GM06990 (cell line): ENCODE results near the gene HPCAL1.

ENCODE experiments used
- DNase-seq: peaks from one replicate; pipeline ENCODE4 v3.0.0-alpha.2; 2011; ENCODE audit not compliant: insufficient read length; ENCODE audit errors: extremely low read depth
- H3K27me3 ChIP-seq: replicated peaks from 2 replicates; pipeline ENCODE4 v1.6.0; 2011; ENCODE audit warnings: low read length; ENCODE audit not compliant: control insufficient read depth, insufficient read depth
- H3K36me3 ChIP-seq: 2 replicates; pipeline ENCODE4 v1.5.1; 2011; ENCODE audit warnings: low read length; ENCODE audit not compliant: control insufficient read depth, insufficient read depth
- H3K4me3 ChIP-seq: replicated peaks from 2 replicates; pipeline ENCODE4 v1.5.1; 2011; ENCODE audit warnings: low read depth, mild to moderate bottlenecking, control low read depth, low read length
- TF ChIP-seq, protein P1 (sequence below): IDR thresholded peaks from 2 replicates; pipeline ENCODE4 v1.5.1; 2011; ENCODE audit warnings: low read length, control low read depth, mild to moderate bottlenecking, inconsistent platforms; ENCODE audit not compliant: insufficient read depth, poor library complexity, severe bottlenecking

The HPCAL1 gene

DNA sequence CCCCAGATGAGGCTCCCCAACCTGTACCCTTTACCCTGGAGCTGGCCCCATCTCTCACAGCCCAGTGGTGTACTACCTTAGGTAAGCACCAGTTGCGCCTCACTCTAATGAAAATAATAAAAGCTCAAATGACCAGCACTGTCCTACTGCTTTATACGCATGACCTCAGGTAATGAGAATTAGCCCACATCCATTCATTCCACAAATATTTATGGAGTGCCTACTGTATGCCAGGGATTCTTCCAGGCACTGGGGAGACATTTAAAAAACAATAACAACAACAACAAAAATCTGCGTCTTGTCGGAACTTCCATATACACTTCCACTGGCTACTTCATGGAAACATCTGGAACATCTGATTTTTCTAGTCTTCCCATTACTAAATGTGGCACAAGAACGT is 20.8 kb downstream of the HPCAL1 start:
- Histone ChIP-seq H3K27me3 (no peaks in the 10 kb centered on the region), H3K36me3 (no peaks in the 10 kb centered on the region), H3K4me3 (no peak overlapping the region)
- DNase-seq = no peak
- TF ChIP-seq, protein P1, sequence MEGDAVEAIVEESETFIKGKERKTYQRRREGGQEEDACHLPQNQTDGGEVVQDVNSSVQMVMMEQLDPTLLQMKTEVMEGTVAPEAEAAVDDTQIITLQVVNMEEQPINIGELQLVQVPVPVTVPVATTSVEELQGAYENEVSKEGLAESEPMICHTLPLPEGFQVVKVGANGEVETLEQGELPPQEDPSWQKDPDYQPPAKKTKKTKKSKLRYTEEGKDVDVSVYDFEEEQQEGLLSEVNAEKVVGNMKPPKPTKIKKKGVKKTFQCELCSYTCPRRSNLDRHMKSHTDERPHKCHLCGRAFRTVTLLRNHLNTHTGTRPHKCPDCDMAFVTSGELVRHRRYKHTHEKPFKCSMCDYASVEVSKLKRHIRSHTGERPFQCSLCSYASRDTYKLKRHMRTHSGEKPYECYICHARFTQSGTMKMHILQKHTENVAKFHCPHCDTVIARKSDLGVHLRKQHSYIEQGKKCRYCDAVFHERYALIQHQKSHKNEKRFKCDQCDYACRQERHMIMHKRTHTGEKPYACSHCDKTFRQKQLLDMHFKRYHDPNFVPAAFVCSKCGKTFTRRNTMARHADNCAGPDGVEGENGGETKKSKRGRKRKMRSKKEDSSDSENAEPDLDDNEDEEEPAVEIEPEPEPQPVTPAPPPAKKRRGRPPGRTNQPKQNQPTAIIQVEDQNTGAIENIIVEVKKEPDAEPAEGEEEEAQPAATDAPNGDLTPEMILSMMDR = no peak

DNA sequence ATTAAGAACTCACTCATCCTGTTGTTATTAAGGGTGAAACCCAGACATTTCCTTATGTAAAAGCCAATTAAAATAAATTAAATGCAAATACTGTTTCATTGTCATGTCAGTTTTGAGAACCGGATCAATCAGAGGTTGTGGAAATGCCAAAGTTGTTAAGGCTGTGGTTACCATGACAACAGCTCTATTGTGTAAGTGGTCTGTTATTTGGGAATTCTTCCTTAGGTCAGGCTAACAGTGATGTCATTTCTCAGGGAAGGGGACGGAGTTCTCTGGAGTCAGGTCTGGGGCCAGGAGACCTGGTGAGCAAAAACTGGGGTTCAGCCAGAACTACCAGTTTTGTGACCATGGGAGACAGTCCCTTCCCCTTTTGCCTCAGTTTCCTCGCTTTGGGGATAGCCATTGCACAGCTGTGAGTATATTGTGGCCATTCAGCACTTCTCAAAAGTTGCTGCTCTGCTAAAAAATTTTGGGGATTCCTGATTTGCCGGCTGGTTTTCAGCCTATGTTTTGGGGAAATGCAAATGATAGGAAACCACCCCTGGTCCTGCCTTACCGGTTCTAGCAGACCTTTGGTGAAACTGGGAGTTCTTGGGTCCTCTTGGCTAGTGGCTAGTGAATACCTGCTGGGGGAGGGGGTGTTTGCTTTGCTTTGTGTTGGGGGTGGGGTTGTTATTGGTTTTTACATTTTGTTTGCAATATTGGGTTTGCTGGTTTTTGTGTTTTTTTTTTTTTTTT is 21.6 kb downstream of the HPCAL1 start:
- no peaks in the 10 kb centered on the region for H3K36me3 ChIP-seq
- H3K4me3 ChIP-seq = no peak overlapping the region
- H3K27me3 ChIP-seq = no peaks in the 10 kb centered on the region
- no peak for DNase-seq
- TF ChIP-seq, protein P1 = no peak

DNA sequence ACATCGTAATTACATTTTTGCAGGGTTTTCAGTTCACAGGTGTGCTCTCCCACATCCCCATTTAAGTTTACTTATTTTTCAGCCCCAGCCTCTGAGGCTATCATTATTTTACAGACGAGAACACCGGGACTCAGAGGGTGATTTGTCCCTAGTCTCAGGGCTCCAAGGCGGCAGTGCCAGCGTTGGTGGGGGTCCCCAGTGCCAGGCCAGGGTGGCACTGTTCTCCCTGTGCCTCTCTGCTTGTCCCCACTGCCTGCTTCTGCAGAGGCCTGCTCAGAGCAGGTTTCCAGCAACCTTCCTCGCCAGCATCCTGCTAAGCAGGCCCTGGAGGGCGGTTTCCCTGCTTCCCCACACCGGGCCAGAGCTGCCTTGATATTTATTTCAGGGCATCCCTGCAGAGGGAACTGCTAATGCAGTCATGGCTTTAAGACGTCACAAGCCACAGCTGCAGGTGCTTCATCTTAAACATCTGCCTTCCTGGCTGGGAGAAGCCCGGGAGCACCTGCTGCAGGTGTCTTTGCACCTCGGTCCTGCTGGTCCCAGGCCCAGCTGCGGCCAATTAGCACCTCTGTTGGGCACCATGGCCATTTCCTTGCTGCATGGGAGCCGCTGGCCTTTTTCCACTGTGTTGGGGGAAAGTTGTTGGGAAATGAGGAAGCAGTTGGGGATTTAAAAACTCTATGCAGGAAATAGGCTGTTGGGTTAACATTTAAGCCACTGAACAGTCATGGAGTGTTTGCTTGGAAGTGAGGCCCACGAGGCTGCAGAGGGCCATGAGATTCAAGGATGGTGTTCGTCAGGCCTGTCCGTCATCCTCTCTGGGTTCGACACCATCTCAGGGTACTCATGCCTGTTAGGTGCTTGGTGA is 22.8 kb downstream of the HPCAL1 start:
- H3K4me3 ChIP-seq = no peak overlapping the region
- TF ChIP-seq, protein P1 = no peak
- H3K27me3 ChIP-seq = no peaks in the 10 kb centered on the region
- no peaks in the 10 kb centered on the region for H3K36me3 ChIP-seq
- no peak for DNase-seq

DNA sequence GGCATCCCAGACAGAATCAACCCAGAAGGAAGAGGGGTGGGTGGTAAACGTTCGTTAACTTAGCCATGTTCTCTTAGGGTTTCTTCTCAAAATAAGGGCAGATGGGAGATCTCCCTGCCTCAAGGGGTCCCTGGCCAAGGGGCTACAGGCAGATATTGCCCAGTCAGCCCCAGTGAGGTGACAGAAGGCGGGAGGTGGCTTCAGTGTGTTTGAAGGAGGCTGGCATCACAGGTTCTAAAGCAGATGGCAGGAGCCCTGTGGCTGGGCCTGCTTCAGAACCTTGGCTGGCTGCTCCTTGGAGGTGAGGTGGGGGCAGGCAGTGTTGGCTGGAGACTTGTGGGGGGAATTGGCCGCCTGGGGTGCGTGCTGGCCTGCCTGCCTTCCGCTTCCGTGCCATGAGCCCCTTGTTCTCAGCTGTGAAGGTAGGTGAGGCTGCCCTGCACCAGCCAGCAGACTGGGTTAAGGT is 23.5 kb downstream of the HPCAL1 start:
- TF ChIP-seq, protein P1 = no peak
- Histone ChIP-seq H3K27me3 (no peaks in the 10 kb centered on the region), H3K36me3 (no peaks in the 10 kb centered on the region), H3K4me3 (no peak overlapping the region)
- no peak for DNase-seq

DNA sequence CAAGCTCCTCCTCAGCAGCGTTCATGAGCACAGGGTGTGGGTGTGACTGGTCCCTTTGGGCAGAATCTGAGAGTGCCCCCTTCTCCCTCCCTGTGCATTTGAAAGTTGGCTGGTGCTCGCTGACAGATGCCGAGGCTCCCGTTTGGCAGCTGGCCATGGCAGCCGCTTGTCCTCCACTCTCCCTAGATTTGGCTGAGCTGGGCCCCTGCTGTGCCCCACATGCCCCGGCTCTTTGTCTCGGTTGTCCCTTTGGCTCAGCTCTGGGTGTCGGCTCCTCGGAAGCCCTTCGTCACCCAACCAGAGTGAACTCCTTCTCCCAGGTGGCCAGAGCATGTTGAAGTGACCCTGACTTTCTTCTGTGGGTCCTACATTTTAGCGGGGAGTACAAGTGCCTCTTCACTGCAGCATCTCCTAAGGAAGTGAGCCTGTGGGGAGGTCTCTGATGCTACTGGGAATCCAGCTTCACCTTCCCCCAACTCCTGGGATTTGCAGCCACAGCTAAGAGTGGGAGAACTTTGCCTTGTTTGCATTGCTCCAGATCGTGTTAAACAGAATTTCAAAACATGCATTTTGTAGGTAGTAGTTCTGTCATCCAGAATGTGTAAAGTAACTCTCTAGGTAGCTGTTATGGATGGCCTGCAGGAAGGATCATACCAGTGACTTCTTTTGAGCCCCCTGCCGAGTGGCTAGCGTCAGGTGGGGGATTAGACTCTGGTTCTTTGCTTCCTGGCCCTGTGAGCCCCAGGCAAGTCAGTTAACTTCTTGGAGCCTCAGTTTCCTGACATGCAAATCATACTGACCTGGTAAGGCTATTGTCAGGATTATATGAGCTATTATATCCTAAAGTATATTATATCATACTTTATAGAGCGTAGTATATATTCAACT is 24.2 kb downstream of the HPCAL1 start:
- TF ChIP-seq, protein P1 = no peak
- DNase-seq = no peak
- Histone ChIP-seq H3K27me3 (no peaks in the 10 kb centered on the region), H3K4me3 (no peak overlapping the region), H3K36me3 (no peaks in the 10 kb centered on the region)
